Endothelial cell (in vitro differentiated cells): ENCODE data around the gene SLX9. TPM values are rescaled to one million over a fixed set of nuclear protein-coding genes. Genes with fewer than 3 reads are reported as not detected.

Experiments used
- DNase-seq: peaks from one replicate; pipeline ENCODE4 v3.0.0; 2021; ENCODE audit warnings: low spot score
- H3K27ac Mint-ChIP-seq: one replicate; pipeline ENCODE4 v1.8.0; 2021; ENCODE audit warnings: mixed read lengths, inconsistent platforms; ENCODE audit not compliant: unreplicated experiment
- H3K27me3 Mint-ChIP-seq: one replicate; pipeline ENCODE4 v1.8.0; 2021; ENCODE audit warnings: mild to moderate bottlenecking, moderate library complexity, mixed read lengths, inconsistent platforms; ENCODE audit not compliant: unreplicated experiment
- H3K36me3 Mint-ChIP-seq: one replicate; pipeline ENCODE4 v1.8.0; 2021; ENCODE audit warnings: mild to moderate bottlenecking, low read depth, mixed read lengths, inconsistent platforms; ENCODE audit not compliant: unreplicated experiment
- H3K4me1 Mint-ChIP-seq: one replicate; pipeline ENCODE4 v1.8.0; 2021; ENCODE audit warnings: mild to moderate bottlenecking, mixed read lengths, inconsistent platforms; ENCODE audit not compliant: unreplicated experiment
- H3K4me3 Mint-ChIP-seq: one replicate; pipeline ENCODE4 v1.8.0; 2021; ENCODE audit warnings: mild to moderate bottlenecking, mixed read lengths, inconsistent platforms; ENCODE audit not compliant: unreplicated experiment
- H3K9me3 Mint-ChIP-seq: one replicate; pipeline ENCODE4 v1.8.0; 2021; ENCODE audit warnings: mixed read lengths, inconsistent platforms; ENCODE audit not compliant: unreplicated experiment
- total RNA-seq: library from RNA; stranded (reverse); fragmentation: NEBNext Ultra II Directional; extraction: Animal tissue kit (Norgen Biotek cat#: 25700); gene quantifications from one replicate; pipeline ENCODE4 v1.2.1, GENCODE V29; 2021; ENCODE audit not compliant: unreplicated experiment
- TF ChIP-seq, protein P1 (sequence below): fragments of 200-600 bp; sonication (generic); IDR thresholded peaks from one replicate; pipeline ENCODE4 v1.5.0; 2021; ENCODE audit warnings: antibody characterized with exemption; ENCODE audit not compliant: unreplicated experiment

SLX9 gene
- total RNA-seq, 1 donor from 2014 or later, result 13.7 TPM

DNA sequence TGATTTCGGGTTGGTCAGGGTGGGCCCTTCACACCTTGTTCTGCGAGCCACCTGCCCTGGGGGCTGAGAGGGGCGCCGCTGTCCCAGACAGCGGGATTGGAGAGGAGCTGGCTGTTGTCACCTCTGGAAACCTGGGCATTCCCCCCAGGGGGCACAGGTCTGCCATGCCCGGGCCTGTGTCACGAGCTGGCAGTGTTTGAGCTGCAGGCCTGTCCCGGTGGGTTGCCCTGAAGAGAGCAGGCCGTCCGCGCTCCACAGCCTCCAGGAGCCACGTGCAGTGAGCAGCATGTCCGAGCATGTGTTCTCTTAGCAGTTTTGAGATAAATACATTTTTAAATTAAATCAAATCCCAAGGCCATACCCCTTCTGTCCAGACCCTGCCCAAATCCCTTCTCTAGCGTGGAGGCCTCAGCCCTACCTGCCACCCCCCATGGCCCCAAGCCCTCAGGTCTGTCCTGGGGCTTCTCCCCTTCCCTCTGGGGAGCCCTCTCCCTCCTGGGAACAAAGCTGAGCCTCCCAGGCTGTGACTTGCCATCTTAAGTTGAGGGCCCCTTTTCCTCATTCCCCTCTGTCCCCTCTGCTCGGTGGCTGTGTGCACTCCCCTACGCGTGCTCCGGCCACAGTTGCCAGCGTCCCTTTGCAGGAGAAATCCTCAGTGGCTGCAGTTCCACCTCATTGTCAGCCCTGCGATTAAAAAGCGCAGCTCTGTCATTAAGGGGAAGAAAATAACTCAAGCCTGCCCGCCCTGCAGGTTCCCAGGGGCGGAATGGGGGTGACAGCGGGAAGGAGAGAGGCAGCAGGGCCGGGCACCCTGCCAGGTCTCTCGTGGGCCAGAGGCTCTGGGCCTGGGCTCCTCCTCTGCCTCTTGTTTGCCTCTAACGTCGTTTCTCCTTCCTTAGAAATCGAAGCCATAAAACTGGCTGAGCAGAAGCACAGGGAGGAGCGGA lies 26.6 kb downstream of the SLX9 start:
- no peak overlapping the region for H3K4me3 Mint-ChIP-seq
- H3K36me3 Mint-ChIP-seq, result no peaks in the 10 kb centered on the region
- peaks cover 12% of the 10 kb centered on the region for H3K4me1 Mint-ChIP-seq
- H3K27ac Mint-ChIP-seq, result no peak overlapping the region
- no peak for DNase-seq
- H3K27me3 Mint-ChIP-seq, result peaks cover 8% of the 10 kb centered on the region
- TF ChIP-seq, protein P1, sequence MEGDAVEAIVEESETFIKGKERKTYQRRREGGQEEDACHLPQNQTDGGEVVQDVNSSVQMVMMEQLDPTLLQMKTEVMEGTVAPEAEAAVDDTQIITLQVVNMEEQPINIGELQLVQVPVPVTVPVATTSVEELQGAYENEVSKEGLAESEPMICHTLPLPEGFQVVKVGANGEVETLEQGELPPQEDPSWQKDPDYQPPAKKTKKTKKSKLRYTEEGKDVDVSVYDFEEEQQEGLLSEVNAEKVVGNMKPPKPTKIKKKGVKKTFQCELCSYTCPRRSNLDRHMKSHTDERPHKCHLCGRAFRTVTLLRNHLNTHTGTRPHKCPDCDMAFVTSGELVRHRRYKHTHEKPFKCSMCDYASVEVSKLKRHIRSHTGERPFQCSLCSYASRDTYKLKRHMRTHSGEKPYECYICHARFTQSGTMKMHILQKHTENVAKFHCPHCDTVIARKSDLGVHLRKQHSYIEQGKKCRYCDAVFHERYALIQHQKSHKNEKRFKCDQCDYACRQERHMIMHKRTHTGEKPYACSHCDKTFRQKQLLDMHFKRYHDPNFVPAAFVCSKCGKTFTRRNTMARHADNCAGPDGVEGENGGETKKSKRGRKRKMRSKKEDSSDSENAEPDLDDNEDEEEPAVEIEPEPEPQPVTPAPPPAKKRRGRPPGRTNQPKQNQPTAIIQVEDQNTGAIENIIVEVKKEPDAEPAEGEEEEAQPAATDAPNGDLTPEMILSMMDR, result no peak
- H3K9me3 Mint-ChIP-seq, result no peaks in the 10 kb centered on the region

DNA sequence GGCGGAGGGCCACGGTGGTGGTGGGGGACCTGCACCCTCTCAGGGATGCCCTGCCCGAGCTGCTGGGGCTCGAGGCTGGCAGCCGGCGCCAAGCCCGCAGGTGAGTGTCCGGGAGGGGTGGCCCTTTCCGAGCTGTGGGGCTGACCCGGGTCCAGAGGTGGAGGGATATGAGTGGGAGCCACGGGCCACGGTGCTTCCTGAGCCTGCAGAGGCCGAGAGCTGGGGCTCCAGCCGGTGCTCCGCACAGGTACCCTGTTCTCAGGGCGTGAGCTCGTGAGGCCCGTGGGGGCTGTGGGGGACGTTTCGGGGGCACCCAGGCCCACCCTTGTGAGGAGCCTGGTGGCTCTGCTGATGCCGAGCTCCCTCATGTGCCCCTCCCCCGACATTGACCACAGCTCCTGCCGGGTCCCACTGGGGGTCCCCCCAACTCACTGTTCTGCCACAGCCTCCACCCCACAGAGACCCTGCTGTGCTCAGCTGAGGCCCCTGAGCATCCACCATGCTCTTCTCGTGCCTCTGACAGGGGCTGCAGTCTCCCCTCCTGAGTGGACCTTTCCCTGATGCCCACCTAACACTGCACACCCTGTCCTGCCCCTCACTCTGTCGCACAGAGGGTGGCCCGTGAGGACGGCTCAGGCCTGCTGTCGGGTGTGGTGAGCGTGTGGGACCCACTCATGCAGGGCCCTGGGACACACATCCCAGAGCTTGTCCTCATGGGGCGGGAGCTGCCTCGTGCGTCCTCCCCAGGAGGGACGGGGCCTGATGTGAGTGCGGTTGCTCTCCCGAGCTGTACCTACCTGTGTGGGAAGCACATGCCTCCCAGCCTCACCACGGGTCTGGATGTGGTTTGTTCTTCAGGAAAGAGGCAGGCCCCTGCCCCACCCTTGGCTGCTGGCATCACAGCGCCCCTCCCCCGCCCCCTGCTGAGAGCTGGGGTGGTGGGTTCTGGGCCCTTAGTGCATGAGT lies 27.5 kb downstream of the SLX9 start:
- TF ChIP-seq, protein P1, result no peak
- no peak overlapping the region for H3K27ac Mint-ChIP-seq
- H3K4me1 Mint-ChIP-seq, result peaks cover 17% of the 10 kb centered on the region
- H3K27me3 Mint-ChIP-seq, result peaks cover 8% of the 10 kb centered on the region
- no peaks in the 10 kb centered on the region for H3K36me3 Mint-ChIP-seq
- DNase-seq, result no peak
- no peaks in the 10 kb centered on the region for H3K9me3 Mint-ChIP-seq
- no peak overlapping the region for H3K4me3 Mint-ChIP-seq

DNA sequence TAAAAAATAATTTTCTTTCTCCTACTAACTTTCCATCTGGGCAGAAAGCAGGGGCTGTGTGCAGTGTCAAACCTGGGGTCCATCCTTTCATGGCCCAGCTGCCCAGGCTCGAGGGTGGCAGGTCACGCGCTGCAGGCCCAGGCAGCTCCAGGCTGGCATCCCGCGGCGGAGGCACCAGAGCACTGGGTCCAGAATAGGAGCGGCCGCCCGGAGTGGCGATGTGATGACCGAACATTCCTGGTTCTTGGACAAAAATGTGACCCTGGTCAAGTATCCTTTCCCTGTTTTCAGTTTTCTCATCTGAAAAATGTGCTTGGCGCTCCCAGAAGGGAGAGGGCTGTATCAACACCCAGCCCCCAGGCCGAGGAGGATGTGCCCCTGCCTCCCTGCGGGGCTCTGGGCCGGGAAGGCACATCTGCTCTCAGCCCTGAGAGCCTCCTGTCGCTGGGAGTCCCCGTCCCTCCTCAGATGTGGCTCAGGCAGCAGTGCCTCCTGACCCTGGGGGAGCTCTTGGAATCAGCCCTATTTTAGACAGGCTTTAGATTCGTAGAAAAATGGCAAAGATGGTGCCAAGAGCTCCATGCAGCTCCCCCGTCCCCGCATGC lies 29.3 kb downstream of the SLX9 start:
- no peak for DNase-seq
- H3K36me3 Mint-ChIP-seq, result peaks cover 5% of the 10 kb centered on the region
- TF ChIP-seq, protein P1, result no peak
- H3K4me1 Mint-ChIP-seq, result peaks cover 17% of the 10 kb centered on the region
- H3K9me3 Mint-ChIP-seq, result no peaks in the 10 kb centered on the region
- peaks cover 13% of the 10 kb centered on the region for H3K27me3 Mint-ChIP-seq
- H3K4me3 Mint-ChIP-seq, result no peak overlapping the region
- H3K27ac Mint-ChIP-seq, result no peak overlapping the region

DNA sequence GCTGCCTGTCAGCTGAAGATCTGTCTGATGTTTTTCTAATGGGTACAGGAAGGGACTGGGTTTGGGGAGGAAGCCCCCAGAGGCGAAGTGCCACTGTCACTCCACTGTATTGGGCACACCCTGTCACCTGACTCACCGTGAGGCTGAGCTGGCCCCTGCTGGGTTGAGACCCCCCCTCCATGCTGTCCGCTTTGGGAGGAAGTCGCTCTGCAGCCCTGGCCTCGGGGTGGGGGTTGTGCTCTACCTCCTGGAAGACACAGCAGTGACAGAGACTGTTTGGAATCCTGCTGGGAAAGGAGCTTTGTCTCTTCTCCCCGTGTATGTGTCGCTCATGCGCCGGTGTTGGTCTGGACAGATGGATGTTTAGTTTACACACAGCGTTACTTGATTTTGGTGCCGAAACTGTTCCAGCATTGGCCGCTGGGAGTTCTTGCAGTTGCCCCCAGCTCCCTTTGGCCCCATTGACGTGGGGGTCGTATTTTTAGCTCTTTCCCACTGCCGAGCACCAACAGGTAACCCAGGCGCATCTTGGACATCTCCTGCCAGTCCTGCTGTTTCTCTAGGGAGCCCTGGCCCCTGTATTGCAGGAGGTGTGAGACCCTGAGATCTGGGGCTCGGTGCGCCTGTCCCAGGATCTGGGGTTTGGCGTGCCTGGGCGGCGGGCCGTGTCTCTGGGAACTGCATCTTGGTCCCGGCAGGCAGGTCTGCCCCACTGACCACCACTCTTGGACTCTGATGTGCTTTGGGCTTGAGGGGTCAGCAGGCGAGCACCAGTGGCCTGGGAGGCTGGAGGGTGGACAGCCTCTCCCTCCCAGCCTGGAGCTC lies 30.3 kb downstream of the SLX9 start:
- peaks cover 5% of the 10 kb centered on the region for H3K36me3 Mint-ChIP-seq
- TF ChIP-seq, protein P1, result no peak
- no peak overlapping the region for H3K27ac Mint-ChIP-seq
- no peaks in the 10 kb centered on the region for H3K9me3 Mint-ChIP-seq
- H3K4me1 Mint-ChIP-seq, result peaks cover 17% of the 10 kb centered on the region
- H3K4me3 Mint-ChIP-seq, result no peak overlapping the region
- DNase-seq, result no peak
- peaks cover 13% of the 10 kb centered on the region for H3K27me3 Mint-ChIP-seq
